MM.1S (cell line): ENCODE data around the gene ECEL1.

ENCODE experiments used
- DNase-seq: peaks from one replicate; pipeline ENCODE4 v3.0.0-alpha.2; 2015
- H2AFZ ChIP-seq: fragments of 300-600 bp; sonication (generic); 2 replicates; pipeline ENCODE4 v1.6.0; 2016; ENCODE audit warnings: antibody characterized with exemption, low read length
- H3F3A ChIP-seq: fragments of 300-600 bp; sonication (generic); 2 replicates; pipeline ENCODE4 v1.6.1; 2016; ENCODE audit warnings: mild to moderate bottlenecking, antibody characterized with exemption, low read length, moderate library complexity, mixed read lengths; ENCODE audit not compliant: insufficient read depth
- H3K27ac ChIP-seq: fragments of 300-600 bp; sonication (generic); 2 replicates; pipeline ENCODE4 v1.5.1; 2016; ENCODE audit warnings: mild to moderate bottlenecking, low read length
- H3K27me3 ChIP-seq: fragments of 300-600 bp; sonication (generic); replicated peaks from 2 replicates; pipeline ENCODE4 v1.6.0; 2016; ENCODE audit warnings: low read length; ENCODE audit not compliant: insufficient read depth
- H3K36me3 ChIP-seq: fragments of 300-600 bp; sonication (generic); replicated peaks from 2 replicates; pipeline ENCODE4 v1.6.1; 2016; ENCODE audit warnings: mild to moderate bottlenecking, low read length, mixed read lengths; ENCODE audit not compliant: insufficient read depth
- H3K4me1 ChIP-seq: fragments of 300-600 bp; sonication (generic); 2 replicates; pipeline ENCODE4 v1.6.1; 2016; ENCODE audit warnings: low read length, mixed read lengths
- H3K4me2 ChIP-seq: fragments of 300-600 bp; sonication (generic); 2 replicates; pipeline ENCODE4 v1.6.0; 2016; ENCODE audit warnings: low read depth, low read length
- H3K4me3 ChIP-seq: fragments of 300-600 bp; sonication (generic); 2 replicates; pipeline ENCODE4 v1.5.1; 2016; ENCODE audit warnings: low read length, mixed read lengths
- H3K79me2 ChIP-seq: fragments of 300-600 bp; sonication (generic); 2 replicates; pipeline ENCODE4 v1.6.1; 2016; ENCODE audit warnings: mixed run types, low read length, mixed read lengths
- H3K9ac ChIP-seq: fragments of 300-600 bp; sonication (generic); 2 replicates; pipeline ENCODE4 v1.6.1; 2016; ENCODE audit warnings: low read length, mixed read lengths
- H3K9me2 ChIP-seq: fragments of 300-600 bp; sonication (generic); replicated peaks from 2 replicates; pipeline ENCODE4 v1.6.1; 2016; ENCODE audit warnings: mild to moderate bottlenecking, low read length, mixed read lengths; ENCODE audit not compliant: insufficient read depth
- H3K9me3 ChIP-seq: fragments of 300-600 bp; sonication (generic); replicated peaks from 2 replicates; pipeline ENCODE4 v1.6.1; 2016; ENCODE audit warnings: mild to moderate bottlenecking, low read length, mixed read lengths; ENCODE audit not compliant: insufficient read depth
- H4K20me1 ChIP-seq: fragments of 300-600 bp; sonication (generic); 2 replicates; pipeline ENCODE4 v1.6.1; 2016; ENCODE audit warnings: mild to moderate bottlenecking, low read length, moderate library complexity, mixed read lengths; ENCODE audit not compliant: insufficient read depth
- CTCF ChIP-seq: fragments of 300-600 bp; sonication (generic); IDR thresholded peaks from 2 replicates; pipeline ENCODE4 v1.5.1; 2016; ENCODE audit warnings: antibody characterized with exemption, low read length, mixed read lengths
- EZH2 ChIP-seq: fragments of 300-600 bp; sonication (generic); optimal IDR thresholded peaks from 2 replicates; pipeline ENCODE3; 2017; ENCODE audit warnings: low read depth, mild to moderate bottlenecking, antibody characterized with exemption, low read length, mixed read lengths
- EZH2phosphoT487 ChIP-seq: fragments of 300-600 bp; sonication (generic); IDR thresholded peaks from 2 replicates; pipeline ENCODE4 v1.6.1; 2018; ENCODE audit warnings: antibody characterized with exemption, low read length

Gene ECEL1

GRCh38 chr2:232493701-232494474 lies 6.3 kb upstream of the ECEL1 start:
- H4K20me1 ChIP-seq = no peaks in the 10 kb centered on the region
- H3K9ac ChIP-seq = no peak overlapping the region
- H3K4me1 ChIP-seq = no peaks in the 10 kb centered on the region
- DNase-seq = no peak
- H3F3A ChIP-seq = no peaks in the 10 kb centered on the region
- H3K9me2 ChIP-seq = no peaks in the 10 kb centered on the region
- no peaks in the 10 kb centered on the region for H3K36me3 ChIP-seq
- H3K79me2 ChIP-seq = no peaks in the 10 kb centered on the region
- TF ChIP-seq CTCF = no peak
- no peak for TF ChIP-seq EZH2
- no peak for TF ChIP-seq EZH2phosphoT487
- peaks cover 3% of the 10 kb centered on the region; the same call in 1 of the 2 replicates for H3K27me3 ChIP-seq
- no peak overlapping the region for H3K4me3 ChIP-seq
- no peak overlapping the region for H2AFZ ChIP-seq
- H3K9me3 ChIP-seq = no peaks in the 10 kb centered on the region
- no peak overlapping the region for H3K27ac ChIP-seq
- H3K4me2 ChIP-seq = no peak overlapping the region

GRCh38 chr2:232492963-232493700 lies 5.5 kb upstream of the ECEL1 start:
- no peak overlapping the region for H3K4me2 ChIP-seq
- peaks cover 9% of the 10 kb centered on the region for H3K27me3 ChIP-seq
- H3K9me3 ChIP-seq = no peaks in the 10 kb centered on the region
- H3K27ac ChIP-seq = no peak overlapping the region
- H3K4me1 ChIP-seq = no peaks in the 10 kb centered on the region
- no peaks in the 10 kb centered on the region for H4K20me1 ChIP-seq
- H3K9me2 ChIP-seq = no peaks in the 10 kb centered on the region
- no peaks in the 10 kb centered on the region for H3F3A ChIP-seq
- H3K79me2 ChIP-seq = no peaks in the 10 kb centered on the region
- TF ChIP-seq EZH2 (no peak), CTCF (no peak), EZH2phosphoT487 (no peak)
- no peak for DNase-seq
- no peak overlapping the region for H3K4me3 ChIP-seq
- no peaks in the 10 kb centered on the region for H3K36me3 ChIP-seq
- H3K9ac ChIP-seq = no peak overlapping the region
- no peak overlapping the region for H2AFZ ChIP-seq

- TF ChIP-seq CTCF (no peak), EZH2phosphoT487 (no peak), EZH2 (no peak)
- no peak overlapping the region for H3K9ac ChIP-seq
Measured at GRCh38 chr2:232492236-232492848, 4.7 kb upstream of the ECEL1 start.

More at GRCh38 chr2:232492236-232492848, 4.7 kb upstream of the ECEL1 start:
- no peaks in the 10 kb centered on the region for H3F3A ChIP-seq
- no peaks in the 10 kb centered on the region for H3K4me1 ChIP-seq
- H3K9me2 ChIP-seq = no peaks in the 10 kb centered on the region
- no peaks in the 10 kb centered on the region for H3K36me3 ChIP-seq
- no peaks in the 10 kb centered on the region for H3K9me3 ChIP-seq
- no peaks in the 10 kb centered on the region for H3K79me2 ChIP-seq
- DNase-seq = no peak
- no peak overlapping the region for H3K4me3 ChIP-seq
- no peaks in the 10 kb centered on the region for H4K20me1 ChIP-seq
- no peak overlapping the region for H2AFZ ChIP-seq
- peaks cover 9% of the 10 kb centered on the region for H3K27me3 ChIP-seq
- no peak overlapping the region for H3K4me2 ChIP-seq
- H3K27ac ChIP-seq = no peak overlapping the region
